Hematopoietic multipotent progenitor cell treated with erythropoietin and hydrocortisone succinate and interleukin-3 and kit ligand, for 17 days (in vitro differentiated cells): ENCODE measurements around the gene ZBTB5.

Experiments
- DNase-seq: peaks from one replicate; pipeline ENCODE4 v3.0.0-alpha.2; 2015; ENCODE audit warnings: low spot score

ZBTB5 gene

DNA sequence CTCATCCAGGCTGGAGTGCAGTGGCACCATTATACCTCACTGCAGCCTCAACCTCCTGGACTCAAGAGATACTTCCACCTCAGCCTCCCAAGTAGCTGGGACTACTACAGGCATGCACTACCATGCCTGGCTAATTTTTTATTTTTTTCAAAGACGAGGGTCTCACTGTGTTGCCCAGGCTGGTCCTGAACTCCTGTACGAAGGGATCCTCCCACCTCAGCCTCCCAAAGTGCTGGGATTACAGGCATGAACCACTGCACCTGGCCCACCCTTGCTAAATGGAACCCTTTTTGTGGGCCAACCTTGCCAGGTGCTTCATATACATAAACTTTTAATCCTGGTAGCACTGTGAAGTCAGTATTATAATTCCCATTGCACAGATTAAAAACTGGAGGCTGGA, 41.7 kb downstream of the ZBTB5 start:
- DNase-seq, result no peak

- DNase-seq, result peak; percentile 86
These were observed 42.8 kb downstream of the ZBTB5 start, which contains the start of gene GRHPR for GRCh38 chr9:37422289-37423104. GRHPR (plus strand) TSS chr9:37422696; CDS start chr9:37422751, 55 bp downstream.

DNA sequence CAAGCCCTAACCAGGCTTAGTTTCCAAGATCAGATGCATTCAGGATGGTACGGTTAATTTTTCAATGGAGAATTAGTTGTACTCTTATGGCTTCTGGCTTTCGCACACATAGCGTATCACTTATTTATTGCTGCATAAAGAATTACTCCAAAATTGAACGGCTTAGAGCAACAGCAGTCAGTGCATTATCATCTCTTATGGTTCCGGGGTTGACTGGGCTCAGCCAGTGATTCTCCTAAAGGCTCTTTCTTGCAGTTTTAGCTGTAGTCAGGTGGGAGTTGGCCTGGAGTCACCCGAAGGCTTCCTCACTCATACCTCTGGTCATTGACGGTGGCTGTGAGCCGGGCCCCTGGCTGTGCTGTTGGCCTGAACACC, 43.3 kb downstream of the ZBTB5 start:
- DNase-seq, result no peak

DNA sequence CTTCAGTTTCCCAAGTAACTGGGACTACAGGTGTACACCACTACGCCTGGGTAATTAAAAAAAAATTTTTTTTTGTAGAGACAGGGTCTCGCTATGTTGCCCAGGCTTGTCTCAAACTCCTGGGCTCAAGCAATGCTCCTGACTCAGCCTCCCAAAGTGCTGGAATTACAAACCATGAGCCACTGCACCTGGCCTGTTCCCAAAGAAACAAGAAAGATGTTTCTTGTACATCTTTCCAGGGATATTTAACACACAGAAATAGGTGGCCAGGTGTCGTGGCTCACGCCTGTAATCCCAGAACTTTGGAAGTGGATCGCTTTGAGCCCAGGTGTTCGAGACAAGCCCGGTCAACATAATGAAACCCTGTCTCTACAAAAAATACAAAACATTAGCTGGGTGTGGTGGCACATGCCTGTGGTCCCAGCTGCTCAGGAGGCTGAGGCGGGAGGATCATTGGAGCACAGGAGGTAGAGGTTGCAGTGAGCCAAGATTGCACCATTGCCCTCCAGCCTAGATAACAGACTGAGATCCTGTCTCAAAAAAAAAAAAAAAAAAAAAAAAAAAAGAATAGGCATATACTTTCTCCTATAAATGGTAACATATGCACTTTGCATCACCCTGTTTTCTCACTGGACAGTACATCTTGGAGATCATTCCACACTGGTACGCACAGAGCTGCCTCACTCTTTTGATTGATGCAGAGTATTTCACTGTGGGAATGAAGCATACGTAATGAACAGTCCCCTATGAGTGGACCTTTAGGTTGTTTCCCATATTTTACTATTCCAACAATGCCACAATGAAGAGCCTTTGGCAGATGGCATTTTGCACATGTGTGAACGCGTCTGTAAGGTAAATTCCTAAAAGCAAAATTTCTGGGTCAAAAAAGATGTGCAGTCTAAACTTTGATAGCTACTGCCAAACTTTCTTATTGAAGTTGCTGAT, 44.7 kb downstream of the ZBTB5 start:
- no peak for DNase-seq

- no peak for DNase-seq
These were observed 46.0 kb downstream of the ZBTB5 start for GRCh38 chr9:37419204-37419603.

DNA sequence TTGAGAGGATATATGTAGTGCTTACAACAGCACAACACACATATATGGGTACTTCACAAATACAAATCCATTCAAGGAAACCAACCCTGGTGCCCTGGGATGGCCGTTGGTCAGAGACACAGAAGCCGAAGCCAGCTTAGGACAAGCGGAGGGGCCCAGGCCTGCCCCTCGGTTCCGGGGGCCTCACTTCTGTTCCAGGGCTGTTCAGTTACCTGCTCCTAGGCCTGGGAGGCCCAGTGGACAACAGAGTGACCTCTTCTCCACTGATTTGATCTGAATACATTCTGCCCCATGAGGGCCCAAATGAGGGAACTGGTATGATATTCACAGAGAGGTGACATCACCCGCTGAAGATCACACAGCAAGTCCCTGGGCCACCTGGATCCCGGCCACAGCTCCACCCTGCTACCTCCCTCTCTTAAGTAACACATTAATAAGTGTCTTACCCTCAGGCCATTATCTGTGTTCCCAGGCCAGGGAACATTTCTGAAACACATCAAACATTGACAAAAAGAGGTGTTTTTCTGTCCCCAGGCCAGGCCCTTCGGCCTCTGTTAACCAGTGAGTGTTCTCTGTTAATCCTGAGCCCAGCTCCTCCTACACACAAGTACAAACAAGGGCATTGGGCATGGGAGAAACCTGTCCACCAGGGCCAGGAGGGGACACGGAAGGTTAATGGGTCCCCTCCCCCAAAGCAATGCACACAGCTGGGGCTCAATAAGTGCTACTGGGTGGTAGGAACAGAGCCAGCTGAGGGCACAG, 47.2 kb downstream of the ZBTB5 start:
- DNase-seq, result no peak

GRCh38 chr9:37417252-37417803, 47.9 kb downstream of the ZBTB5 start:
- DNase-seq, result no peak

DNA sequence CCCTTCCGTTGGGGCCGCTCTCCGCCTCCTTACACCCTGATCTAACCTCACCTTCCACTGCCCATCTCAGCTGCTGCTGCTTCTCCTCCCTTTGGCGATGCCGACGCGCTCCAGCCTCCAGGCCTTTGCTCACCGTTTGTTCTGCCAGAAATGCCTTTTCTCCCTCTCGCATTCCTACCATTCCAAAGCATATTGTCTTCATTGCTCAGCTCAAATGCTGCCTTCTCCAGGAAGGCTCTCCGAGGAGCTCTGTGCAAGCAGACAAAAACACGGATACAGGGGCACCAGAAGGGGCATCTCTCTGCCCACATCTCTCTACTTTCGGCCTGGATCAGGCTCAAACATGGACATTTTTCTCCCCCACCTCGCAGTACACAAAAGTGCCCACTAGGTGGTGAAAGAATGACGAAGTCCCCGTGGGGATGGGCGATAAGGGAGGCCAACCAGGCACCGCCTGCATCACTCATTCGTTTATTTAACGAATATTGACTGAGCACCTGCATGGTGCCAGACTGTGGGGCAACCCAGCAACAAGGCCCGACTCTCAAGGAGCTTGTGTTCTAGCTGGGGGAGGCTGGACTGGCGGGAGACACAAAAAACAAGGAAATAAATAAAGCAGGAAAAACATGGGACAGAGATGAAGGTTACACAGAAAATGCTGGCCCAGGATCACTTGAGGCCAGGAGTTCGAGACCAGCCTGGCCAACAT, 50.1 kb downstream of the ZBTB5 start:
- DNase-seq, result peak; percentile 79

GRCh38 chr9:37414503-37414943, 50.7 kb downstream of the ZBTB5 start:
- DNase-seq, result no peak

DNA sequence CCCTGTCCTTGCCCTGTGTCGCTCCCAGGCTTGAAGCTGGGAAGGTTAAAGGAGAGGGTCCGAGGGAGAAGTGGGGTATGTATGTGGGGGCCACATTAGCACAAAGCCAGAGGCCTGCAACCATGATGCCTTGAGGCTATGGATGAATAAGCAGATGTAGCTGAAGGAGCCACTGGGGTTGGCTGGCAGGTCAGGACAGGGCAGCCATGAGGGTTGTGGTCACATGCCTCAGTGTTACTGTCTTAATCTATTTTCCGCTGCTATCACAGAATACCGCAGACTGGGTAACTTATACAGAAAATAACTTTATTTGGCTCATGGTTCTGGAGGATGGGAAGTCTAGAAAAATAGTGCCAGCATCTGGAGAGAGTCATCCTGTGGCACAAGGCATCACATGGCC, 51.9 kb downstream of the ZBTB5 start:
- no peak for DNase-seq

DNA sequence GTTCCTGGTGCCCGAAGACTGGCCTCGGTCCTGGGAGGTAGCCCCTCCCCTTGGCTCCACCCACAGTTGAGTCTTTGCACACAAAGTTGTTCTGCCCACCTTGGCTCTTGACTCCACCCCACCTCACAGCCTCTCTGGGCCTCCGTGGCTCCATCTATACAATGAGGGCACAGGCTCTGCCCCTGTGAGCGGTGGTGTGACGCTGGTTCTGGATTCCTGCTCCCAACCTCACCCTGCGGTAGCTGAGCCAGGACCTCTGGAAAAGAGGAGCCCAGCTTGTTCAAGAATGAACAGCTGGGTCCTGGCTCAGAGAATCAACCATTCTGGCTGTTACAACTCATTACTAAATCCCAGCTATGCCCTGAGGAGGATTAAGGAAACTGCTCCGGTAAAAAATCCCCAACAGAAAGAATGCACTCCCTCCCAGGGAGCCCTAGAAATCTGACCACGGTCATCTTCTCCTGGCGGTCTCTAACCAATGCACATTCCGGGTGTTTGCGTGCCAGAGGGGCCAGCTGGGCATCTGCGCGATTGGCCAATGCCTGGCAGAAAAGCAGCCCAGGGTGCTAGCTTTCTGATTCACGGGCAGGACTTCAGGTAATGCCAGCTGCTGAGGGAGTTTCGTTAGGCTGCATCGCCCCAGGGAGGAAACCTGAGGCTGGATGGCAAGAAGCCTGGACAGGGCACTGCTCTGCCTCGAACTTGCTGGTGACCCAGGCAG, 52.7 kb downstream of the ZBTB5 start:
- DNase-seq, result no peak

DNA sequence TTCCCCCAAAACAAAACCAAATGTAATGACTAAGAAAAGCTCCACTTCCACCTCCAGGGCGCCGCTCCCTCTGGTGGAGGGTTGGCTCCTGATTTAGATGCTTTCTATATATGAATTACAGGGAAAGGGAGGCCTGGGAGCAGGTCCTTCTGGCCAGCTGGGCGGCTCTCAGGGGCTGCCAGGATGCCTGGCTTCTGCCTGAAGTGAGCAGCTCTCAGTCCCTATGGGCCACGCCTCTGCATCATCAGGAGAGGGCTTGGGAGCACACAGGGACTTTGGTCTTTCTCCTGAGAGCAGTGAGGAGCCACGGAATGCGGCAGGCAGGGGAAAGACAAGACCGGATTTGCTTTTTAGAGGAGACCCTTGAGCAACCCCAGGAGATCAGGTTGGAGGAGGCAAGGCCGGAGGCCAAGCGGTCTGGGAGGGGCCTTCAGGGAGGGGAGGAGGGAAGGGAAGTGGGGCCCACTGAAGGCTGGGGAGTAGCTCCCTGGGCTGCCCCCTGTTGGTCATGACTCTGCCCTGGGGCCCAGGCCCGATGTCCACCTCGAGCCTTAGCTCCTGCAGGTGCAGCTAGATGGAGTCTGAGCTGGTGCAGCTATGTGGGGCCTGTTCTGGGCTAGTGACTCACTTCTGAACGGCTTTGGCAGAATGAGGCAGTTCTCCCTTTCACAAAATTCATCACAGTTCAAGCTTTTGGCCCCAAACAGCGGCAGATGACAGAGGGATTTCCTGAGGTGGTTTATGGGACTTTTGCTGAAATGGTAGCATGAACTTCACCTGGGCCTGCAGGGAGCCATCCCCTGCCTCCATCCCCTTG, 54.1 kb downstream of the ZBTB5 start:
- DNase-seq, result no peak

GRCh38 chr9:37410354-37410861, 54.8 kb downstream of the ZBTB5 start:
- no peak for DNase-seq

- no peak for DNase-seq
These were observed 56.1 kb downstream of the ZBTB5 start for GRCh38 chr9:37408933-37409710.

DNA sequence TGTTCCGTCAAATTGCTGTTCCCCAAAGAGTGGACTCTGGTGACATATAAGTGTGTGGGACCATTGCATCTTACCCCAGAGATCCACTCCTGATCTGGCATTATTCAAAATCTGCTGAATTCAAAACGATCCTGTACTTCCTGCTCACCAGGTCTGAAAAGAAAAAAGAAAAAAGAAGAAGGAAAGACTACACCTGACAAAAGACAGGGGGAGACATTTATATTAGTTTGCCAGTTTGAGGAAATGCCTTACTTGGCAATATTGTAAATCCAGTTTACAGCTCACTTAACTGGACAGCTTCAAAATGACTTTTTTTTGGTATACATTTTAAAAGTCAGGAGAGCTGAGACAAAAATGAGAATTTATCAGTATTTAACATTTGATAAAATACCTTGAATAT, 57.8 kb downstream of the ZBTB5 start:
- DNase-seq, result no peak

DNA sequence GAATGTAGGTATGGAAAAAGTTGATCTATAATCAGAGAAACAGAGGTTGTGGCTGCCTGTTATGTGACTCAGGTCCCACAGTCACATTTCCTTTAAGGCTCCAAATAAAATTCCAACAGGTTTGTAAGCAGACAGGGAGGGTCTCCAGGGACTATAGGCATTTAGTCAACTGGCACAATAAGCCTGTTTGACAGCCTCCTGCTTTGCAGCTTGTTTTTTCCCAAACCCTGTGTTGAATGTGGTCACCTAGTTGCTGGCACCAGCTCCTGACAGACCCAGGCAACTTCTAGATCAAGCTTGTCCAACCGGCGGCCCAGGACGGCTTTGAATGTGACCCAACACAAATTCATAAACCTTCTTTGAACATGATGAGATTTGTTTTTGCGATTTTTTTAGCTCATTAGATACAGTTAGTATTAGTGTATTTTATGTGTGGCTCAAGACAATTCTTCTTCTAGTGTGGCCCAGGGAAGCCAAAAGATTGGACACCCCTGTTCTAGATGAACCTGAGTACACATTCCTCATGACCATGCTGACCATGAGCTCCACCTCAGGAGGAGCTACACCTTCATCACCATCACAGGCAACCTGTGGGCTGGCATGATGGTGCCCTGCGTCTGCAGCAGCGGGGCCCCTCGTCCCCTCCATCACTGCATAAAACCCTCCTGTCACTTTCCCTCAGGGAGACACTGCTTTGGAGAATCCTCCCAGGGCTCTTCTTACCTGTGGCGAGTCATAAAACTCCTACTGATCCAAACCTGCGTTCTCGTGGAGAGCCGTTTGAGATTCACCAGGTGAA, 58.4 kb downstream of the ZBTB5 start:
- DNase-seq, result no peak

DNA sequence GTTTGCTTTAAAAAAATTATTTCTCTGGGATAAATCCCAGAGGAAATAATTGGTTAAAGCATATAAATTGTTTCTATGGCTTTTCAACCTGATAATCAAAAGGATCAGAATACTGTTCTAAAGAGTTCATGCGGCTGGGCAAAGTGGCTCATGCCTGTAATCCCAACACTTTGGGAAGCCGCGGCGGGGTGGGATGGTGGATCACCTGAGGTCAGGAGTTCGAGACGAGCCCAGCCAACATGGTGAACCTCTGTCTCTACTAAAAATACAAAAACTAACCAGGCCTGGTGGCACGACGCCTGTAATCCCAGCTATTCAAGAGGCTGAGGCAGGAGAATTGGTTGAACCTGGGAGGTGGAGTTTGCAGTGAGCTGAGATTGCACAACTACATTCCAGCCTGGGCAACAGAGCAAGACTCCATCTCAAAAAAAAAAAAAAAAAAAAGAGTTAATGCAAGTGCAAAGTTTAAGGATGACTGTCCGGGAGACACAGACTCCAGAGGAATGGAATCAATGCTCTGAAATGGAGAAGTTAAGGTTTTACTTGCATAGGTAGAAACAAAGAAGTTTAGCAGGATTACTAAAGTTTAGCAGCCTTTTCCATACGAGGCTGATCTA, 59.4 kb downstream of the ZBTB5 start:
- DNase-seq, result no peak
